Measurements from ENCODE around the gene C1QTNF12.

The C1QTNF12 gene

DNA sequence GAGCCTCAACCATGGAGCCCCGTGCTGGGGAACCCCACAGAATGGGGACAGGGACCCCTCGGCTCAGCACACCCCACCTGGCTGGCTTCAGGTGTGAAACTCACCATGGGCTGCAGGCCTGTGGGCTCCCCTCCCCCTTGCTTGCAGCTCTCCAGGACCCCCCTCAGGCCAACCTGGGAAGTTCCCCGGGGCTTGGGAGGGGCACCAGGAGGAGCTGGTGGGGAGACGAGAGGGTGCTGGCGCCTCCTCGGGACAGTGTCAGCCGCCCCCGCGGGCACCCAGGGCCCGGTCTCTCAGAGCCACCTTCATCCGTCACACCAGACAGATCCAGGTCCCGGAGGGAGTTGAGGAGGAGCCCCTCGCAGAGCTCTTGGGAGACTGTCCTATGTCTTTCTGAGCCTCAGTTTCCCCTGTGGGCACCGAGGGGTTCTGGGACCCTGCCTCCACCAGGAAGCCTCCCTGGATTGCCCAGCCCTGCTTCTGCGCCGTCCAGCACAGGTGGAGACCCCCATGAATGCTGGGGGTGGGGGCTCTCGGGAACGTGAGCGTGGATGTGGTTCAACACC, 39.5 kb downstream of the C1QTNF12 start:
- Histone ChIP-seq H3K36me3 (ENCODE audit: low read depth) (no peaks in the 10 kb centered on the region), H3K27ac (ENCODE audit: poor library complexity, severe bottlenecking) (no peak overlapping the region), H3K4me3 (ENCODE audit: severe bottlenecking) (no peak overlapping the region), H3K4me1 (ENCODE audit: insufficient read depth, poor library complexity, severe bottlenecking) (no peaks in the 10 kb centered on the region), H3K27me3 (ENCODE audit: insufficient read depth, poor library complexity, severe bottlenecking) (peaks cover 8% of the 10 kb centered on the region), H3K9me3 (ENCODE audit: severe bottlenecking) (no peaks in the 10 kb centered on the region)
- ATAC-seq (ENCODE audit: low read depth) = no peak
- DNase-seq (ENCODE audit: low spot score) = no peak
- TF ChIP-seq, protein P1, sequence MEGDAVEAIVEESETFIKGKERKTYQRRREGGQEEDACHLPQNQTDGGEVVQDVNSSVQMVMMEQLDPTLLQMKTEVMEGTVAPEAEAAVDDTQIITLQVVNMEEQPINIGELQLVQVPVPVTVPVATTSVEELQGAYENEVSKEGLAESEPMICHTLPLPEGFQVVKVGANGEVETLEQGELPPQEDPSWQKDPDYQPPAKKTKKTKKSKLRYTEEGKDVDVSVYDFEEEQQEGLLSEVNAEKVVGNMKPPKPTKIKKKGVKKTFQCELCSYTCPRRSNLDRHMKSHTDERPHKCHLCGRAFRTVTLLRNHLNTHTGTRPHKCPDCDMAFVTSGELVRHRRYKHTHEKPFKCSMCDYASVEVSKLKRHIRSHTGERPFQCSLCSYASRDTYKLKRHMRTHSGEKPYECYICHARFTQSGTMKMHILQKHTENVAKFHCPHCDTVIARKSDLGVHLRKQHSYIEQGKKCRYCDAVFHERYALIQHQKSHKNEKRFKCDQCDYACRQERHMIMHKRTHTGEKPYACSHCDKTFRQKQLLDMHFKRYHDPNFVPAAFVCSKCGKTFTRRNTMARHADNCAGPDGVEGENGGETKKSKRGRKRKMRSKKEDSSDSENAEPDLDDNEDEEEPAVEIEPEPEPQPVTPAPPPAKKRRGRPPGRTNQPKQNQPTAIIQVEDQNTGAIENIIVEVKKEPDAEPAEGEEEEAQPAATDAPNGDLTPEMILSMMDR (IDR thresholded peaks at IDR 0.05; ENCODE audit: poor library complexity, severe bottlenecking) = no peak

DNA sequence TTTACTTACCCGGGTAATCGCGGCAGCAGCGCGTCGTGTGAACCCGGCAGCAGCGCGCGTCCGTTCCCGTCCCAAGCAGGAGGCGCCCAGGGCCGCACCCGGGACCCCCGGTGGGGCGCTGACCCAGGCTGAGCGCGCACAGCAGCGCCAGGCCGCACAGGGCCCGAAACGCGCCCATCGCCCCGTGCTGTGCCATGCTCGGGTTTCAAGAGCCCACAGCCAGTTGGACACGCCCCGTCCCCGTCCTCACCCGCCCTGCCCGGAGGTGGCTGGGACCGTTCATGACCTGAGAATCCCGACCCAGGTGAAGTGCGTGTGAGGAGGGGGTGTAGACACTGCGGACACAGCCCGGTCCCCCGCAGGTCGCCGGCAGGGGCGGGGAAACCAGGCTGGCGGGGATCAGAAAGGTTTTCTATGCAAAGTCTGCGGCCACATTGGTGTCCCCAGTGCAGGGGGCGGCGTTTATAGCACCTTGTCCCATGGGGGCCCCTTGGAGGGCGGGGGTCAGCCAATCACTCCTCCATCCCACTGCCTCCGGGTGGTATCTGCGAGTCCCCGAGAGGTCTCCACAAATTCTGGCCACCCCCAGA, 40.1 kb downstream of the C1QTNF12 start, which contains the start of gene TNFRSF18:
Gene TNFRSF18 (minus strand): TSS at position 217 of the 590 bp plus-strand sequence. CDS start 21 bp downstream, at position 196.
- Histone ChIP-seq H3K4me1 (ENCODE audit: insufficient read depth, poor library complexity, severe bottlenecking) (no peaks in the 10 kb centered on the region), H3K9me3 (ENCODE audit: severe bottlenecking) (no peaks in the 10 kb centered on the region), H3K36me3 (ENCODE audit: low read depth) (no peaks in the 10 kb centered on the region), H3K27me3 (ENCODE audit: insufficient read depth, poor library complexity, severe bottlenecking) (peaks cover 8% of the 10 kb centered on the region), H3K27ac (ENCODE audit: poor library complexity, severe bottlenecking) (no peak within 1 kb of the TSS), H3K4me3 (ENCODE audit: severe bottlenecking) (no peak within 1 kb of the TSS)
- ATAC-seq (ENCODE audit: low read depth) = peak; percentile 20; the same call in 1 of the 3 replicates
- no peak for DNase-seq (ENCODE audit: low spot score)
- TF ChIP-seq, protein P1 (IDR thresholded peaks at IDR 0.05; ENCODE audit: poor library complexity, severe bottlenecking) = no peak

DNA sequence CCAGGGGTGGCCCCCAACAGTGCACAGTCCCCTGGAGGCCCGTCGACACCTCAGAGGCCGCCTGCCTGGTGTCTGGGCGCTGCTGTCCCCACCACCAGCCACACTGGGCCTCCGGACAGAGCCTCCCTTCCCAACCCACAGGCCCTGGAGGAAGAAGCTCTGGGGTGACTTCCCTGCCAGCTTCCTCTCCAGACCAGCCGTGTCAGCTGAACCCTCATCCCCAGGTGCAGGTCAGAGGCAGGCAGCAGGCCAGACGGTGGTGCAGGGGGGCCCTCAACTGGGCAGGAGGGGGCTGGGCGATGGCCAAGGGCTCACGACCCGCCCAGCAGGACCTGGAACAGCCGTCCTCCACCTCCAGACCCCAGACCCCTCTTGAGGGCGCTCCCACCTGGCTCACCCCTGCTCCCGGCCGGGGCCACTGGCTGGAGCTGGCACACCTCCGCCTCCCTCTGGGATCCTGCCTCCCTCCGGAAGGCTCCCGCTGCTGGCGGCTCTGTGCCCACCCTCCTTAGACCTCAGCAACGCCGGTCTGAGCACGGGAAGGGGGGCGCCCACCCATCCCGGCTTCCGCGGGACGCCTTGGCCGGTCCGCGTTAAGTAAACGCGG, 40.6 kb downstream of the C1QTNF12 start:
- Histone ChIP-seq H3K4me3 (ENCODE audit: severe bottlenecking) (no peak overlapping the region), H3K4me1 (ENCODE audit: insufficient read depth, poor library complexity, severe bottlenecking) (no peaks in the 10 kb centered on the region), H3K36me3 (ENCODE audit: low read depth) (no peaks in the 10 kb centered on the region), H3K27me3 (ENCODE audit: insufficient read depth, poor library complexity, severe bottlenecking) (peaks cover 8% of the 10 kb centered on the region), H3K9me3 (ENCODE audit: severe bottlenecking) (no peaks in the 10 kb centered on the region), H3K27ac (ENCODE audit: poor library complexity, severe bottlenecking) (no peak overlapping the region)
- ATAC-seq (ENCODE audit: low read depth) (no peak), DNase-seq (ENCODE audit: low spot score) (no peak)
- TF ChIP-seq, protein P1 (IDR thresholded peaks at IDR 0.05; ENCODE audit: poor library complexity, severe bottlenecking) = no peak

DNA sequence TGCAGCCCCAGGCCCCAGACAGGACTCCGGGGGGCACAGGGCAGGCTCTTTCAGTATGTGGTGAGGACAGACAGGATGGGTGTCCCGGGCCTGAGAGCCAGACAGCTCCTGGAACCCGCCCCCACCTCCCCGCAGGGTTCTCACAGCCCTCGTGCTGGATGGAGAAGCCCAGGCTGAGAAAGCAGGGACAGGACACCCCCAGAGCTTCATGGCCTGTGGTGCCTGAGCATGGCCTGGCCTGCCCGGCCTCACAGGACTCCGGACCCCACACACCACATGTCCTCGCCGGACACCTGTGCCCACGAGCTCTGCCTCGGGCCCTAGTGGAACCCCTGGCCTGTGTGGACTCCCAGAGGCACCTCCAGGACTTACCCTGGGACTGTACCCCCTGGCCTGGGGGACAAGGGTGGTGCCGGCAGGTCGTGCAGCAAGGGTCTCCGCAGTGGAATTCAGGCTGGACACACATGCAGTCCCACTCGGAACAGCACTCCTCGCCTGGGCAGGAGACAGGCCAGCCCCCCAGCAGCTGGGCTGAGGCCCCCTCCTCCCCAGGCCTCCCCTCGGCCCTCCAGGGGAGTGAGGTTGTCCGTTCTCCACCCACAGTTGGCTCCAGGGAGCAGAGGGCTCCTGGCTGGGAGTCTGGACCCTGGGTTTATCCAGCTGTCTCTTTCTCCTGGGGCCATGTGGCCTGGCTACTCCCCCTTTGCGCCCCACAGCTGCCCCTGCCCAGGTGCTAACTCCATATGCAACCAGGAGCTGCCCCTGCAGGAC, 41.3 kb downstream of the C1QTNF12 start:
- Histone ChIP-seq H3K4me1 (ENCODE audit: insufficient read depth, poor library complexity, severe bottlenecking) (no peaks in the 10 kb centered on the region), H3K36me3 (ENCODE audit: low read depth) (no peaks in the 10 kb centered on the region), H3K9me3 (ENCODE audit: severe bottlenecking) (no peaks in the 10 kb centered on the region), H3K27ac (ENCODE audit: poor library complexity, severe bottlenecking) (no peak overlapping the region), H3K27me3 (ENCODE audit: insufficient read depth, poor library complexity, severe bottlenecking) (peaks cover 8% of the 10 kb centered on the region), H3K4me3 (ENCODE audit: severe bottlenecking) (no peak overlapping the region)
- DNase-seq (ENCODE audit: low spot score) (no peak), ATAC-seq (ENCODE audit: low read depth) (no peak)
- TF ChIP-seq, protein P1 (IDR thresholded peaks at IDR 0.05; ENCODE audit: poor library complexity, severe bottlenecking) = no peak
